HG03571 (cell line): Measurements from ENCODE around the gene GSS.
"Not testable (repeated sequence)": the region's sequence is repeated elsewhere in the genome, so short reads cannot be mapped to it uniquely, and the experiment has no call there.

ENCODE experiments used
- ATAC-seq: cut with Tn5 transposase; IDR thresholded peaks from one replicate; pipeline ENCODE4 v1.9.1; 2021; ENCODE audit not compliant: unreplicated experiment

Gene GSS

GRCh38 chr20:34915131-34915530 is 40.5 kb downstream of the GSS start:
- ATAC-seq: no peak

DNA sequence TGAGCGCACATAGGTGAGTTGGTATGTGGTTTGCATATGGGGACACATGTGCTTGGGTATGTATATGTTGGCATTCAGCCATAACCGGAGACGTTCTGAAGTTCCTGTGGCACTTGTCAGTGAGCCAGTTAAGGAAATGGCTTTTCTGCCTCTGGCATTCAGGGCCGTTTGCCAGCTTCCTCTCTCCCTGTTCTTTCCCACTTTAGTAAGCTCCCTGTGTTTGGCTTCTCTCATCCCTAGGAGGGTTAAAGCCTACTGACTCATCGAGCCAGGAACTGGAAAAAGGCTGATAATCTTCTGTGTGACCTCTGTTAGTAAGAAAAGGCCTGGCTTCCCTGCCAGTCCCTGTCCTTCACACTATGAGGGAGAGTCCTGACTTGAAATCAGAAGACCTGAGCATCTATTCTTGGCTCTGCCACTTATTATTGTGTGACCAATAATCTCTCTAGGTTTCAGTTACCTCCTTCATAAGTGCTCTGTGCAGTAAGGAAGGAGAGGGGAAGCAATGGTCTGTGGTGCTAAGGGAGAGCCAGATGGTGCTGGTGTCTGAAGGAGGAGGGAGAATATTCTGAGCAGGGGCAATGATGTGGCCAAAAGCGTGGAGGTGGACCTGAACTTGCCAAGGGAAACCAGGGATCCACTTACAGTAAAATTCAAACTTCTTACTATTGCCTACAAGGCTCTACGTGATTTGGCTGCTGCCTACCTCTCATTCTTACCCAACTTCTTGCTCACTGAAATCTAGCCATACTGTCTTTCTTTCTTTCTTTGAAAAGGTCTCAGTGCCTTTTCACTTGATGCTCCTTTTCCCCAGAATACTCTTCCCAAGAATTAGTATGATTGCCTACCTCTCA is 47.8 kb downstream of the GSS start:
- ATAC-seq: no peak

- ATAC-seq: no peak
These were observed 51.4 kb downstream of the GSS start for GRCh38 chr20:34904202-34904621.

GRCh38 chr20:34898731-34899130 is 56.9 kb downstream of the GSS start:
- not testable (repeated sequence) for ATAC-seq

- ATAC-seq: not testable (repeated sequence)
These were observed 57.5 kb downstream of the GSS start for GRCh38 chr20:34898129-34898528.

GRCh38 chr20:34896086-34896621 is 59.5 kb downstream of the GSS start:
- ATAC-seq: no peak

GRCh38 chr20:34895465-34895864 is 60.1 kb downstream of the GSS start:
- no peak for ATAC-seq

DNA sequence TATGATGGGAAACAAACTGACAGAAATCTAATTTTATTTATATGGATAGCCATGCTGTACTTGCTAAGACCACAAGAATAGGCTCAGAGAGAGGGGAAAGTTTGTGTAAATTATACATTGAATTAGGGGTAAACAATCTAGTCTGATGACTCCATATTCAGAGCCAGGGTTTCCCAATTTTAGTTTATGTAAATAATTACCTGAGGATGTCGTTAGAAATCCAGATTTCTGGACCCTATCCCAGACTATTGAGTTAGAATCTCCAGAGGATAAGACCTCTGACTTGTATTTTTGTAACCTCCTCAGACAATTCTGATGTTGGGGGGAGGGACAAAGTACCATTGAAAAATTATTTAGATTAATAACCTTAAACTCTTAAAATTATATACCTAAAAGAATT is 60.9 kb downstream of the GSS start:
- no peak for ATAC-seq

GRCh38 chr20:34892671-34893070 is 62.9 kb downstream of the GSS start:
- ATAC-seq: no peak

DNA sequence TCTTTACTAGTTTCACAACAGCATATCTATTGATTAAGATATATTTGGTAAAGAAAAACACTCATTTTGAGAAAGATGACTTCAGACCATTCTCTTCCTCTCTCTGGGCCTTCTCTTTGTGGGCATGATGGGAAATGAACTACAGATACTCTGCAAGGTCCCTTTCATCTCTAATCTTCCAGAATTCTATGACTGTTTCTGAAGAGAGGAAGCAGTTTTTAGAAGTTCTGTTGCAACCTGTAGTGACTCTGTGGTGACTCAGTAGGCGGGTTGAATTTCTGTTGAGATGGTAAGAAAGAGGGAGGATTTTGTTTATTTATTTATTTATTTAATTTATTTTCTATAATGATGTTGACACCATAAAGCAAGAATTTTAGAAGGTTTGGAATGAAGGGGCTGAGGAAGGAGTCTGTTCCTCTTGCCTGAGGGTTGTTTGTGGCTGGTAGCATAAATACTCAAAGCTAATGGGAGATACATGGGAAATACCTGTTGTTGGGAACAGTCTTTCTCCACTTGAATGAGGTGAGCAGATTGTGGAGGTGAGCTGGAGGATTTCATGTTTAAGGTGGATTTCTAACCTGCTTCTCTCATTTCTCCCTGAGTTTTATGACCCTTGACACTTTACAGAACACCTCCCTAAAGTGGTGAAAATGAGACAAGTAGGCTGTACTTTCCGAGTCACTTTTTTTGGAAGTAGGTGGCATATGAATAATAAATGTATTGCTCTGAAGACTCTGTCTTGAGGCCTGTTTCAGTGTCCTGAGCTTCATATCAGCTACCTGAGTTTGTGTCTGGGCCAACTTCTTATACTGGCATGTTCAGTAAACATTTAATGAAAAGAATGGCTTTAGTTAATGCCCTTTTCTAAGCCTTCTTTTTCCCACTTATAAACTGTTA is 64.2 kb downstream of the GSS start:
- no peak for ATAC-seq

DNA sequence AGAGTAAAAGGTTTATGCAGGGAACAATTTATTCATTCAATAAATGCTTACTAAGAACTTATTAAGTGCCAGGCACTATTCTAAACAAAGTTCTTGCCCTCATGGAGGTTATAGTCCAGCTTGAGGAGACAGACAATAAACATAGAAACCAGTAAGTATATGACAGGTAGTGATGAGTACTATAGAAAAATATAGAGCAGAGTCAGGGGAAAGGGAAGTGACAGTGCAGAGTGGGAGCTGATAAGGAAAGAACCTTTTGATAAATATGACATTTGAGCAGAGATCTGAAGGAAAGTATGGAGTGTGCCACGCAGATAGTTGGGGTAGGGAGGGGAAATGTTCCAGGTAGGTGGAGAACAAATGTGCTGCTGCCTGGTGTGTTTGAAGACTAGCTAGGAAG is 67.1 kb downstream of the GSS start:
- no peak for ATAC-seq

- no peak for ATAC-seq
These were observed 68.6 kb downstream of the GSS start for GRCh38 chr20:34887023-34887422.

GRCh38 chr20:34886122-34886521 is 69.5 kb downstream of the GSS start:
- no peak for ATAC-seq

DNA sequence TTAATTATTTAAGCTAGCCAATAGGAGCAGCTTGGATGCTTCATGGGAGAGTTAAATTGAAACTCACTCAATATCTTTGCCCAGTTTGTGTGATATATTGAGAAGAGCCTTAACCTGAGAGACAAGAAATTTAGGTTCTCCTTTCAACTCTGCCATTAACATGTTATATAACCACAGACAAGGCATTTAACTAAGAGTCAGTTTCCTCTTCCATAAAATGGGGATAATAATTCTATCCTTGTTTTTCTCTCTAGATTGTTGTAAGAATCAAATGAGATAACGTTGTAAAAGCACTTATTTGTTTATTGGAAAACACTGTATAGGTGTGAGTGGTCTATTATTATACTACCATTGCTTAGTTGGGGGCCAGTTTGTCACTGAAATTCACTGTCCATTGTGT is 71.3 kb downstream of the GSS start:
- no peak for ATAC-seq

GRCh38 chr20:34883809-34884208 is 71.8 kb downstream of the GSS start:
- ATAC-seq: no peak

GRCh38 chr20:34883087-34883688 is 72.4 kb downstream of the GSS start:
- no peak for ATAC-seq

DNA sequence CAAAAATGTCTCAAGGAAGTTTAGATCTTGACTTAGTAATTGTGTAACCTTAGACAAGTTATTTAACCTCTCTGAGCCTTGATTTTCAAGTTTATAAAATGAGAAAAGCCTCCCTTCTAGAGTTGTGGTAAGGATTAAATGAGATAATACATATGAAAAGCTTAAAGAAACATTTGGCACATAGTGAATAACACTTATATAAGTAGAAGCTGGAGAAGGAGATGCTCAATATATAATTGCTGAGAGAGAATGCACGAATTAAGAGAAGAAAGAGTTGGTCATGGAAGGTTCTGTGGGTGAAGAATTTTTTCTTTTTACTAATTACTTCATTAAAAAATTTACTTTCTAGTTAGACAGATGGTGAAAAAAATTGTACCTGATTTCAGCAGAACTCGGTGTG is 73.9 kb downstream of the GSS start:
- no peak for ATAC-seq

DNA sequence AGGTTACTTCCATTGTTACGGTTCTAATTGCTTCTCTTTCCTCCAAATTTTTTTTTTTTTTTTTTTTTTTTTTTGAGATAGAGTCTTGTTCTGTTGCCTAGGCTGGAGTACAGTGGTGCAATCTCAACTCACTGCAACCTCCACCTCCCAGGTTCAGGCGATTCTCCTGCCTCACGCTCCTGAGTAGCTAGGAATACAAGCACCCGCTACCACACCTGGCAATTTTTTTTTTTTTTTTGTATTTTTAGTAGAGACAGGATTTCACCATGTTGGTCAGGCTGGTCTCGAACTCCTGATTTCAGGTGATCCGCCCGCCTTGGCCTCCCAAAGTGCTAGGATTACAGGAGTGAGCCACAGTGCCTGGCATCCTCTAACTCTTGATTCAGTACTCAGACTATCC is 74.6 kb downstream of the GSS start:
- not testable (repeated sequence) for ATAC-seq

GRCh38 chr20:34880215-34880850 is 75.3 kb downstream of the GSS start:
- no peak for ATAC-seq
